D721Med (cell line): ENCODE results near the gene INO80C.
A peak's percentile ranks its signal among the peaks of the same experiment; 100 is the strongest.

Experiments
- DNase-seq: peaks from one replicate; pipeline ENCODE4 v3.0.0; 2011; ENCODE audit warnings: low spot score; ENCODE audit not compliant: insufficient read length
- FAIRE-seq: peaks from 2 replicates; lab custom pipeline; 2011; peaks lifted over from hg19 to GRCh38; lab: Jason Lieb, UNC
- CTCF ChIP-seq: IDR thresholded peaks from 2 replicates; pipeline ENCODE4 v1.5.1; 2012; ENCODE audit warnings: mild to moderate bottlenecking, control low read depth; ENCODE audit not compliant: insufficient read depth; ENCODE audit errors: missing control alignments

Gene INO80C

DNA sequence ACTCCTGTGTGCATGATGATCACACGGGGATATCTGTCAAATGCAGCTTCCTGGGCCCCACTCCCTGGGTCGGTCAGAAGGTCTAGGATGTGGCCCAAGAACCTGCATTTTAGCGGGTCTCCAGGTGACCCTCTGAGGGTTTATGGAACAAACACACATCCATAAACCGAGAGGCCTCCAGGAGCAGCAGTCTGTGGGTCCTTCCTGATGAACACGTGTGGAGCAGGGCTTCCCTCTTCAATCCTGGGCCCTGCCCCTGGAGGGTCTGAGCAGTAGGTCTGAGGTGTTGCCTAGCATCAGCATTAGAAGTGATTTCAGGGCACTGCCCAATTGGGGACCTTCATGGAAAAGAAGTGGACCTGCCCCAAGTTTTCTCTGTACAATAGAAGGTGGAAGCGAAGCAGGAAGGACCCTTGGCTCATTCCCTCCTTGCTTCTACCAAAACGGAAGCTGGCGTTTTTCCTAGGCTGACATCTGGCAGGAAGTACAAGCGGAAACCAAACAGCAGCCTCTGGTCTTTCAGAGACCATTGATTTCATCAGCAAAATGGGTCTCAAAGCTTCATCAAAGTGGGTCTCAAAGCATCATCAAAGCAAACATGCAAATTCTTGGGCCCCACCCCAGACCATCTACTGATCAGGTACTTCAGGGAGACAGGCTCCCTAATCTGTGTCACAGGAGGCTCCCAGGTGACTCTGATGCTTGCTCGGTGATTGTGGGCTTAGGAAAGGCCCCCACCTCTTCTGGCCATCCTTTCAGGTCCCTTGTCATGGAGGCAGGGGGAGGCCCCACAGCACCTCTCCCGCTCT, 30.7 kb downstream of the INO80C start:
- DNase-seq (no peak), FAIRE-seq (no peak)
- TF ChIP-seq CTCF: no peak

GRCh38 chr18:35466334-35466733, 31.4 kb downstream of the INO80C start:
- DNase-seq (no peak), FAIRE-seq (no peak)
- no peak for TF ChIP-seq CTCF

- TF ChIP-seq CTCF: no peak
- FAIRE-seq: no peak
Observed at GRCh38 chr18:35465329-35465728, 32.4 kb downstream of the INO80C start.

DNA sequence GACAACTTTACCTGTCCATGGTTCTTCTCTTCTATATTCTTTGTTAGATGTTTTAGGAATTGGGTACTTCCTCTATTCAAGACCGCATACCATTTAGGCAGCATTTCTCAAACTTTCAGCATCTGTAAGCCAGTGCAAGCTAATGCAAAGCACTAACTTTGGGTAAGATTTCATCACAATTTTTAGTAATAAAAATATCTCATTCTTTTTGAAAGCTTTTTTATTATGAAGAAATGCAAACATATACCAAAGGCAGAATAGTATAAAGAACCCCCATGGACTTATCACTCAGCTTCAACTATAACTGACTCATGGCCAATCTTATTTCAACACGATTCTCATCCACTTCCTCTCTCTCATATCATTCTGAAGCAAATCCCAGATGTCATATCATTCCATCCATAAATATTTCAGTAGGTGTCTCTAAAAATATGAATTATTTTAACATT, 32.9 kb downstream of the INO80C start:
- FAIRE-seq (peak; percentile 6), DNase-seq (no peak)
- no peak for TF ChIP-seq CTCF

More at GRCh38 chr18:35465329-35465728, 32.4 kb downstream of the INO80C start:
- DNase-seq: no peak

DNA sequence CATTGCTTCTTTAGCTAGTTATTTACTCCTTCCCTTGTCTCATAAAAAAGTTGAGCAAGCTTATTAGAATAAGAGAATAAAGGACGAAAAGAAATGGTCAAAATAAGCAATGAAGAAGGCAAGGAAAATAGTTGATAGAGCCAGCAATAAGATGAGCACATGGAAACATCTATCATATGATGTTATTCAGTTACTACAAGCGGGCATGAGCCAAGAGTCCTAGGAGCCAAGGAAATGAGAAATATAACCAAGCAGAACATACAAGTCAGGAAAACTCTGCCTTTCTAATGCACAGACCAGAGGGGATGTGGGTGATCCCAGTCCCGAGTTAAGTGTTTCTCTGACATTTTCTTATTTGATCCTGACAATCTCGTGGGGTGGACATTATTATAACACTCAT, 33.9 kb downstream of the INO80C start:
- DNase-seq (no peak), FAIRE-seq (no peak)
- no peak for TF ChIP-seq CTCF

- FAIRE-seq (no peak), DNase-seq (no peak)
- TF ChIP-seq CTCF: no peak
Observed at GRCh38 chr18:35463050-35463449, 34.7 kb downstream of the INO80C start.

- FAIRE-seq: no peak
- TF ChIP-seq CTCF: no peak
- no peak for DNase-seq
Observed at GRCh38 chr18:35460736-35461161, 37.0 kb downstream of the INO80C start.
